ENCODE measurements around the gene LRIT1.

The LRIT1 gene, protein sequence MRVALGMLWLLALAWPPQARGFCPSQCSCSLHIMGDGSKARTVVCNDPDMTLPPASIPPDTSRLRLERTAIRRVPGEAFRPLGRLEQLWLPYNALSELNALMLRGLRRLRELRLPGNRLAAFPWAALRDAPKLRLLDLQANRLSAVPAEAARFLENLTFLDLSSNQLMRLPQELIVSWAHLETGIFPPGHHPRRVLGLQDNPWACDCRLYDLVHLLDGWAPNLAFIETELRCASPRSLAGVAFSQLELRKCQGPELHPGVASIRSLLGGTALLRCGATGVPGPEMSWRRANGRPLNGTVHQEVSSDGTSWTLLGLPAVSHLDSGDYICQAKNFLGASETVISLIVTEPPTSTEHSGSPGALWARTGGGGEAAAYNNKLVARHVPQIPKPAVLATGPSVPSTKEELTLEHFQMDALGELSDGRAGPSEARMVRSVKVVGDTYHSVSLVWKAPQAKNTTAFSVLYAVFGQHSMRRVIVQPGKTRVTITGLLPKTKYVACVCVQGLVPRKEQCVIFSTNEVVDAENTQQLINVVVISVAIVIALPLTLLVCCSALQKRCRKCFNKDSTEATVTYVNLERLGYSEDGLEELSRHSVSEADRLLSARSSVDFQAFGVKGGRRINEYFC

GRCh38 chr10:84241185-84241790, at the start of gene LRIT1:
Gene LRIT1, minus strand, starts transcription at chr10:84241546. Its CDS starts 107 bp downstream, at chr10:84241439.
- H3K4me3 ChIP-seq (ENCODE audit: severe bottlenecking) = no peak within 1 kb of the TSS
- ATAC-seq (ENCODE audit: low read depth) (no peak), DNase-seq (ENCODE audit: low spot score) (no peak)
- no peaks in the 10 kb centered on the region for H3K4me1 ChIP-seq (ENCODE audit: insufficient read depth, poor library complexity, severe bottlenecking)
- H3K36me3 ChIP-seq (ENCODE audit: low read depth) = no peaks in the 10 kb centered on the region
- no peaks in the 10 kb centered on the region for H3K27me3 ChIP-seq (ENCODE audit: insufficient read depth, poor library complexity, severe bottlenecking)
- TF ChIP-seq, protein P1, sequence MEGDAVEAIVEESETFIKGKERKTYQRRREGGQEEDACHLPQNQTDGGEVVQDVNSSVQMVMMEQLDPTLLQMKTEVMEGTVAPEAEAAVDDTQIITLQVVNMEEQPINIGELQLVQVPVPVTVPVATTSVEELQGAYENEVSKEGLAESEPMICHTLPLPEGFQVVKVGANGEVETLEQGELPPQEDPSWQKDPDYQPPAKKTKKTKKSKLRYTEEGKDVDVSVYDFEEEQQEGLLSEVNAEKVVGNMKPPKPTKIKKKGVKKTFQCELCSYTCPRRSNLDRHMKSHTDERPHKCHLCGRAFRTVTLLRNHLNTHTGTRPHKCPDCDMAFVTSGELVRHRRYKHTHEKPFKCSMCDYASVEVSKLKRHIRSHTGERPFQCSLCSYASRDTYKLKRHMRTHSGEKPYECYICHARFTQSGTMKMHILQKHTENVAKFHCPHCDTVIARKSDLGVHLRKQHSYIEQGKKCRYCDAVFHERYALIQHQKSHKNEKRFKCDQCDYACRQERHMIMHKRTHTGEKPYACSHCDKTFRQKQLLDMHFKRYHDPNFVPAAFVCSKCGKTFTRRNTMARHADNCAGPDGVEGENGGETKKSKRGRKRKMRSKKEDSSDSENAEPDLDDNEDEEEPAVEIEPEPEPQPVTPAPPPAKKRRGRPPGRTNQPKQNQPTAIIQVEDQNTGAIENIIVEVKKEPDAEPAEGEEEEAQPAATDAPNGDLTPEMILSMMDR (IDR thresholded peaks at IDR 0.05; ENCODE audit: poor library complexity, severe bottlenecking) = no peak
- no peaks in the 10 kb centered on the region for H3K9me3 ChIP-seq (ENCODE audit: severe bottlenecking)
- no peak within 1 kb of the TSS for H3K27ac ChIP-seq (ENCODE audit: poor library complexity, severe bottlenecking)

GRCh38 chr10:84290235-84290634, 48.9 kb upstream of the LRIT1 start:
- Histone ChIP-seq H3K9me3 (ENCODE audit: severe bottlenecking) (no peaks in the 10 kb centered on the region), H3K27ac (ENCODE audit: poor library complexity, severe bottlenecking) (no peak overlapping the region), H3K36me3 (ENCODE audit: low read depth) (no peaks in the 10 kb centered on the region), H3K27me3 (ENCODE audit: insufficient read depth, poor library complexity, severe bottlenecking) (no peaks in the 10 kb centered on the region), H3K4me1 (ENCODE audit: insufficient read depth, poor library complexity, severe bottlenecking) (no peaks in the 10 kb centered on the region), H3K4me3 (ENCODE audit: severe bottlenecking) (no peak overlapping the region)
- ATAC-seq (ENCODE audit: low read depth) (no peak), DNase-seq (ENCODE audit: low spot score) (no peak)
- TF ChIP-seq, protein P1 (IDR thresholded peaks at IDR 0.05; ENCODE audit: poor library complexity, severe bottlenecking) = no peak

GRCh38 chr10:84289521-84290200, 48.3 kb upstream of the LRIT1 start:
- Histone ChIP-seq H3K9me3 (ENCODE audit: severe bottlenecking) (no peaks in the 10 kb centered on the region), H3K27me3 (ENCODE audit: insufficient read depth, poor library complexity, severe bottlenecking) (no peaks in the 10 kb centered on the region), H3K27ac (ENCODE audit: poor library complexity, severe bottlenecking) (no peak overlapping the region), H3K4me3 (ENCODE audit: severe bottlenecking) (no peak overlapping the region), H3K36me3 (ENCODE audit: low read depth) (no peaks in the 10 kb centered on the region), H3K4me1 (ENCODE audit: insufficient read depth, poor library complexity, severe bottlenecking) (no peaks in the 10 kb centered on the region)
- TF ChIP-seq, protein P1 (IDR thresholded peaks at IDR 0.05; ENCODE audit: poor library complexity, severe bottlenecking) = no peak
- ATAC-seq (ENCODE audit: low read depth) (no peak), DNase-seq (ENCODE audit: low spot score) (no peak)

DNA sequence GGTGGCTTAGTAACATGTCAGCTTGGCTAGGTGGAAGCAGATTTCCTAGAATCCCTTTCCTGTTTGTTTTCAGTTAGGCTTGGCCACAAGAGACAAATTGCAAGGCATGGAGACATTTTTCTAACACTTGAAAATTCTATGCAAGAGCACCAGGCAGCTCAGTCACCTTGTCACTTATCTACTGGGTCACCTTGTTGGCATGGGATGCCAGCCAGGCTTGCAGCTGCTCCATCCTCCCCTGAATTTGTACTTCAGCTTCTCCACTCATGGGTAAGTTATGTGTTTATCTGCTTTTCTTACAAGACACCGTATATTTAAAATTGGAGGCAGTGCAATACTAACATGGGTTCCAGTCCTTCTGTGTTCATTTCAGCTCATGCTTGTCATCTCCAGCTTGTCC, 46.8 kb upstream of the LRIT1 start:
- Histone ChIP-seq H3K36me3 (ENCODE audit: low read depth) (no peaks in the 10 kb centered on the region), H3K27ac (ENCODE audit: poor library complexity, severe bottlenecking) (no peak overlapping the region), H3K27me3 (ENCODE audit: insufficient read depth, poor library complexity, severe bottlenecking) (no peaks in the 10 kb centered on the region), H3K4me3 (ENCODE audit: severe bottlenecking) (no peak overlapping the region), H3K9me3 (ENCODE audit: severe bottlenecking) (no peaks in the 10 kb centered on the region), H3K4me1 (ENCODE audit: insufficient read depth, poor library complexity, severe bottlenecking) (no peaks in the 10 kb centered on the region)
- TF ChIP-seq, protein P1 (IDR thresholded peaks at IDR 0.05; ENCODE audit: poor library complexity, severe bottlenecking) = no peak
- ATAC-seq (ENCODE audit: low read depth) (no peak), DNase-seq (ENCODE audit: low spot score) (no peak)
